Kidney tubule cell (primary cell): ENCODE measurements around the gene OTOG.

Source experiments
- DNase-seq: peaks from one replicate; pipeline ENCODE4 v3.0.0-alpha.2; 2018; ENCODE audit warnings: low spot score

The OTOG gene

GRCh38 chr11:17560281-17561110 is 13.4 kb downstream of the OTOG start:
- no peak for DNase-seq

GRCh38 chr11:17561111-17561415 is 14.0 kb downstream of the OTOG start:
- DNase-seq: no peak

DNA sequence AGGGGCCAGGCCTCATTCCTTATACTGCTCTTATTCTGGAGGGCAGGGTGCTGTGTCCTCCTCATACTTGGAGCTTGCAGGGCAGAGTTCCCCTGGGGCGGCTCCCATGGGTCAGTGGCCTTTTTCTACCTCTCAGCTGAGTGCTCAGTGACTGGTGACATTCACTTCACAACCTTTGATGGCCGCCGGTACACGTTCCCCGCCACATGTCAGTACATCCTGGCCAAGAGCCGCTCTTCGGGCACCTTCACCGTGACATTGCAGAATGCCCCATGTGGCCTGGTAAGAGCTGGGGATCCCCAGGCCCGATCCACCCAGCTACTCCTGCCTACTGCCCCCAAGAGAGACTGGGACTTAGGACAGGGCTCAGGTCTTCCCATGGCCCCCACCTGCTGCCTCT is 14.5 kb downstream of the OTOG start:
- no peak for DNase-seq

GRCh38 chr11:17563231-17563646 is 16.2 kb downstream of the OTOG start:
- peak; percentile 54 for DNase-seq

DNA sequence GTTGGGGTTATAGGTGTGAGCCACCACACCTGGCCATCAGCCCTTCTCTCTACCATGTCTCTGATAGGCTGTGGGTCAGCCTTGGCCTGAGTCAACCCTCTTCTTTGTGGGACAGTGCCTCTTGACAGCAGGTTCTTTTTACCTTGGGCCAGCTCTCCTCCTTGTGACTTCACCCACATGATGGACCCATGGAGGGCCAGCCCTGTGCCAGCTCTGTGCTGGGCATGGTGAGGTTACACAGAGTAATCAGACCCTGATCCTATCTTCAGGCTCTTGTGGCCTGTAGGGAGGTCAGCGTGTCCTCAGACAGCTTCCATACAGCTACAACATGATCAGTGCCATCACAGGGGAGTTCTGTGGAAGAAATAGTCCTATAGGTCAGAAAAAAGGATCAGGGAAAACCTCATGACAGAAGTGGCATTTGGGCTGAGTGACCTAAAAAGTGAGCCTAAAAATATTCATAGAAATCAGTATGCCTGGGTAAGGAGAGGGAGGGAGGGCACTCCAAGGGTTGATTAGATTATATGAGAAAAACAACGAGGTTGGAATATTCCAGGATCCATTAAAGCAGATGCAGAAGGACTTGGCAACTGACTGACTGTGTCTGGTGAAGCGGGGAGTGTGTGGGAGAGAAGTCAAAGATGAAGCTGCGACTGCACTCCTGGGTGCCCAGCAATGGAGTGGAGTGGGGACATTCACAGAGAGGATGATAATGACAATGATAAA is 17.1 kb downstream of the OTOG start:
- DNase-seq: no peak

- no peak for DNase-seq
These were observed 17.6 kb downstream of the OTOG start for GRCh38 chr11:17564687-17565042.

DNA sequence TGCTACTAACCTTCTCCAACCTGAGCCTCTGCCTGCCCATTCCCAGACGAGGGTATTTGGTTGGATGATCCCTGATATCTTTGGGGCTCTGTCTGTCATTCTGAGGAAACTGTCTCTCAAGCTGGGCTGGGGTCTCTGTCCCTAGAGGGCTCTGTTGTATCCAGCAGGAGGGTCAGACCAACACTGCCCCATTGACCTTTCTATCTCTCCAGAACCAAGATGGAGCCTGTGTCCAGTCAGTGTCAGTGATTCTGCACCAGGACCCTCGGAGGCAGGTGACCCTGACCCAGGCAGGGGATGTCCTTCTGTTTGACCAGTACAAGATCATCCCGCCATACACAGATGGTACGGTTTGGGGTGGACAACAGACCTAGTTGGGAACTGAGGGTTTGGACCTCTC is 21.9 kb downstream of the OTOG start:
- DNase-seq: no peak

GRCh38 chr11:17570034-17570433 is 23.0 kb downstream of the OTOG start:
- no peak for DNase-seq

DNA sequence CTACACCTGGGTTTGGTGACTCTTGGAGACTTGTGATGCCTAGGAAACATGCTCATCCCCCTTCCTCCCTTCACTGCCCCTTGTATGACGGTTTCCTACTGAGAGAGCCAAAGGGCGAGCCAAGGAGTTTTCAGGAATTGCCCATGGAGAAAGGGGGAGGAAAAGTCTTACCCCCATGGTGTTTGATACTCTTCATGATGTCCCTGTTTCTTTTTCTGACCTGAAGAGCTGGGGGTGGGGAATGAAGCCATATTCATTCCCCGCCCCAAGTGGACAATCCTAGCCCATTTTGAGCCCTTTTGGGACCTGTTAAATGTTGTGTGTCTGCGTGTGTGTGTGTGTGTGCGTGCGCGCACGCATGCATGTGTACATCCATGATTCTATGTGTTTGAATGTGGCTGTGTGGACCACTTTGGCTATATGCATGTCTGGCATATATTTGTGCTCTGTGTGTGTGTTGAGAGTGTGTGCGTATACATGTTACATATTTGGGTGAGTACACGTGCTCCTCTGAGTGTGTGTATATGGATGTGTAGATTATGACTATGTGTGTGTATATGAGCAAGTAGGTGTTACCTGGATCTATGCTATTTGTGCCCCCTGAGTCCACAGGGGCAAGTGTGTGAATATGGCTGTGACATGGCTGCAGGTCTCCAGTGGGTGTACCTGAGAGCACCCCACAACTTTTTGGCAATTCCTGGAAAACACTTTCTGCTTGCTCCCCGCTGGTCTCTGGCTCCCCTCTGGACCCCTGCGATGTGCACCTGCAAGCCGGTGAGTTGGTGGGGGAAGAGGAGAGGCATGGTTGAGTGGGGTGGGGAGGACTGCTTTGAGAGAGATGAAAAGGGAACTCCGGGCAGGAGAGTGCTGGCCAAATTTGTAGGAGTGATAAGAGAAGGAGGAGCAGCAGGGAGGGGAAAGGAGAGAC is 24.6 kb downstream of the OTOG start:
- DNase-seq: no peak

DNA sequence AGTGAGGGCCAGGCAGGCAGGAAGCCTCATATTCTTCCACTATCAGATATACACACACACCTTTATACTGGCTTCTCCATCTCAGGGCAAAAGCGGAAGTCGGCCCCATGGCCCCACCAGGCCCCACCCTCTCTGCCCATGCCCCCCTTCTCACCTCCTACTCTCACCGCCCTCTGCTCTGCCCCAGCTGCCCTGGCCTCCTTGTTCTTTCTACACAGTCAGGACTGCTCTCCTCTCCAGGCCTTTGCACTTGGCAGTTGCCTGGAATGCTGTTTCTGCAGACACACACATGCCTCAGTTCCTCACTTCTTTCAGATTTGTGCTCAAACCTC is 25.3 kb downstream of the OTOG start:
- DNase-seq: no peak

- no peak for DNase-seq
These were observed 25.9 kb downstream of the OTOG start for GRCh38 chr11:17572791-17573460.

DNA sequence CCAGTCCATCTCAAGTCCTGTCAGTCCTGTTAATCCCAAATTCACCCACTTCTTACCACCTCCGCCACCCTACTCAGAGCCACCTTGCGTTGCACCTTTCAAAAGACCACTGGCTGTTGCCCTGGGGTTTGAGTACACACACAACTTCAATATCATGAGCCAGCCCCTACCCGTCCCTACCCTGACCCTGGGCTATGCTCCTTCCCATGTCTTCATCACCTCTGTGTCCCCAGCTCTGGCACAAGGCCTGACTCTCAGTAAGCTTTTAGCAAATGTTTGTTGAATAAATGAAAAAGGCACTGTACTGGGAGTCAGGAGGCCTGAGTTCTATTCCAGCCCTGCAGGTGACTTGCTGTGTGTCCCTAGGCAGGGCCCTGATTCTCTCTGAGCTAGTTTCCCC is 26.5 kb downstream of the OTOG start:
- no peak for DNase-seq

- no peak for DNase-seq
These were observed 27.4 kb downstream of the OTOG start for GRCh38 chr11:17574141-17575091.

GRCh38 chr11:17575431-17576425 is 28.7 kb downstream of the OTOG start:
- no peak for DNase-seq

DNA sequence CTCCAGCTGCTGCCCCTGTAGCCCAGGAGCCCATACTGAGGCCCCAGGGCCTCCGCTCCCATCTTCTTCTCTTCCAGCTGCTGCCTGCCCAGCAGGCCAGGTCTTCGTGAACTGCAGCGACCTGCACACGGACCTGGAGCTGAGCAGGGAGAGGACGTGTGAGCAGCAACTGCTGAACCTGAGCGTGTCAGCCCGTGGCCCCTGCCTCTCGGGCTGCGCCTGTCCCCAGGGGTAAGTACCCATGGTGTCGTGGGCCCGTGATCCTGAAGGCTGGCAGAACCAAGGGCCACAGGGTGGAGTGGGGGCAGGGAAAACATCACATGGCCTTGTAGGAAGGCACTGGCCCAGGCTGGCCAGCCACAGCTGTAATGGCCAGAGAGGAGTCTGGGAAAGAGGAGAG is 31.2 kb downstream of the OTOG start:
- no peak for DNase-seq

GRCh38 chr11:17578958-17579357 is 31.9 kb downstream of the OTOG start:
- DNase-seq: no peak

GRCh38 chr11:17579451-17579850 is 32.4 kb downstream of the OTOG start:
- no peak for DNase-seq

DNA sequence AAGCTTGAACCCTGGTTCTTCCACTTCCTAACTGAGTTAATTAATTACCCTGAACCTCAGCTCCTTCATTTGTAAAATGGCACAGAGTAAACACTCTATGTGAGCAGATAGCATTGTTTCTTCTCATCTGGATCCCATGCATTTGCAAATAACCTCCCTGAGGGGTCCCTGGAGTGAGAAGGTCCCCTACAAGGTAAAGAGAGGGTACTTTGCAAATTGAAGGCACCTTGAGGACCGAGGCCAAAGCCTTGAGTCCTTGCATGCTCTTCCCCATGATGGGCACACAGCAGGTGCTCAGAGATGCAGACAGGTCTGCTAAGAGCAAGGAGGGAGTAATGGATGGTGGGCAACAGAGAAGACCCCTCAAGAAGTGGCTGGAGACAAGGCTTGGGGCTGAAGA is 33.2 kb downstream of the OTOG start:
- DNase-seq: no peak

DNA sequence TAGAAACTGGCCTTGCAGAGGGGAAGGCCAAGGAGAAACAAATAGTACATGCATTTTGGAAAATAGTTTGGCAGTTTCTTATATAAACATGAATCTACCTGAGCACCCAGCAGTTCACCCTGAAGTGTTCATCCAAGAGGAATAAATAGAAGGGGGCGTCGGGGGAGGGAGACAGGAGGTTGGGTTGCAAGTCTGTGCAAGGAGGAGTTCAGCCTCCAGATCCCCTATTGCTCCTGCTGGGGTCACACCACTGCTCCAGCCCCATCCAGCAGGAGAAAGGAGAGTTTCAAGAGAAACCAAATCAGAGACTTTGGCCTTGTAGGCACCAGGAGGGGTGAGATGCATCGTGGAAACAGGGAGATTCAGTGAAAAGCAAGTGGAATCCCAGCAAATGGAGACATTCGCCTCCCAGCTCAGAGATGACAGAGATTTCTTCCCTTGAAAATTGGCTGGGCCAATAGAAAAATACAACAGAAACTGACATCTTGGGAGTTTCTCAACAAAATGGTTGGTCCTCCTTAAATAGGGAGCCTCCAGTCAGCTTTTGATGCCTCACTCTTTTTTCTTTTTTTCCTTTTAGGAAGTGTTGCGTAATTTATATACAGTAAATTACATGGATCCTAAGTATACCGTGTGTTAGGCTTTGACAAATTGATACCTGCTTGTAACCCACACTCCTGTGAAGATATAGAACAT is 34.1 kb downstream of the OTOG start:
- no peak for DNase-seq
